Ascending aorta (tissue), 2 donors: ENCODE data around the gene MNAT1. TPM values are rescaled to one million over a fixed set of nuclear protein-coding genes. Genes with fewer than 3 reads are reported as not detected.

Source experiments
- DNase-seq, 2 donors: peaks; one replicate each; pipeline ENCODE4 v3.0.0-alpha.2; 2019; ENCODE audit warnings: low spot score in 2 of 2
- H3K27ac ChIP-seq, 2 donors: fragments of 200-600 bp; sonication (generic); one replicate each; pipeline ENCODE4 v1.5.1; 2016 to 2017; ENCODE audit warnings: mild to moderate bottlenecking in 1 of 2
- H3K27me3 ChIP-seq: fragments of 200-600 bp; sonication (generic); one replicate; pipeline ENCODE4 v1.5.1; 2017
- H3K36me3 ChIP-seq, 2 donors: fragments of 200-600 bp; sonication (generic); one replicate each; pipeline ENCODE4 v1.5.1; 2016
- H3K4me1 ChIP-seq, 2 donors: fragments of 200-600 bp; sonication (generic); one replicate each; pipeline ENCODE4 v1.5.1; 2016 to 2017; ENCODE audit warnings: mild to moderate bottlenecking in 1 of 2
- H3K4me3 ChIP-seq, 2 donors: fragments of 200-600 bp; sonication (generic); one replicate each; pipeline ENCODE4 v1.5.1; 2016 to 2017; ENCODE audit warnings: mild to moderate bottlenecking in 1 of 2
- H3K9me3 ChIP-seq, 2 donors: fragments of 200-600 bp; sonication (generic); one replicate each; pipeline ENCODE4 v1.5.1; 2016
- CTCF ChIP-seq, 3 experiments: fragments of 200-600 bp in 2 of 3; fragments of 450-650 bp in 1 of 3; sonication (generic) in 2 of 3; IDR thresholded peaks; one replicate each; pipeline ENCODE4 v1.5.1; 2016 to 2019; ENCODE audit warnings: antibody characterized with exemption in 3 of 3, mild to moderate bottlenecking in 1 of 3, moderate library complexity in 1 of 3
- intact Hi-C: fragments of 100-400 bp; cut with DNase I; formaldehyde crosslinking; loops from one replicate; pipeline ENCODE4 v1.15.1; 2023
- total RNA-seq: library from RNA; depleted of rRNA; stranded (reverse); fragments of >200 nt; gene quantifications from one replicate; pipeline ENCODE4 v1.1.0, GENCODE V29; 2016

Gene MNAT1
- total RNA-seq, 1 donor from 2014 or later = 37.5 TPM

- Histone ChIP-seq H3K4me1 (no peaks in the 10 kb centered on the region), H3K36me3 (no peaks in the 10 kb centered on the region), H3K27ac (no peak overlapping the region), H3K9me3 (peaks cover 0 to 20% of the 10 kb centered on the region in 2 donors), H3K27me3 (no peaks in the 10 kb centered on the region), H3K4me3 (no peak overlapping the region)
- intact Hi-C loops = no loop called here
- TF ChIP-seq CTCF (IDR thresholded peaks at IDR 0.05) = no peak
- DNase-seq = no peak
Observed at GRCh38 chr14:60705100-60705499, 29.5 kb upstream of the MNAT1 start.

- no peaks in the 10 kb centered on the region for H3K27me3 ChIP-seq
- no peaks in the 10 kb centered on the region for H3K36me3 ChIP-seq
- no peak overlapping the region for H3K27ac ChIP-seq
- no peak for TF ChIP-seq CTCF (IDR thresholded peaks at IDR 0.05)
- no peak overlapping the region for H3K4me3 ChIP-seq
- intact Hi-C loops = no loop called here
- DNase-seq = no peak
- H3K9me3 ChIP-seq = no peaks in the 10 kb centered on the region
- no peaks in the 10 kb centered on the region for H3K4me1 ChIP-seq
Observed at GRCh38 chr14:60707858-60708257, 26.7 kb upstream of the MNAT1 start.

- no peaks in the 10 kb centered on the region for H3K4me1 ChIP-seq
- TF ChIP-seq CTCF (IDR thresholded peaks at IDR 0.05) = no peak
- intact Hi-C loops = no loop called here
- H3K27ac ChIP-seq = no peak overlapping the region
- no peaks in the 10 kb centered on the region for H3K9me3 ChIP-seq
- H3K36me3 ChIP-seq = peaks cover 0 to 5% of the 10 kb centered on the region in 2 donors
- H3K4me3 ChIP-seq = no peak overlapping the region
- no peak for DNase-seq
- H3K27me3 ChIP-seq = no peaks in the 10 kb centered on the region
Observed at GRCh38 chr14:60710494-60710893, 24.1 kb upstream of the MNAT1 start.

- Histone ChIP-seq H3K4me3 (no peak overlapping the region), H3K36me3 (peaks cover 0 to 5% of the 10 kb centered on the region in 2 donors), H3K9me3 (no peaks in the 10 kb centered on the region), H3K27ac (no peak overlapping the region), H3K27me3 (no peaks in the 10 kb centered on the region), H3K4me1 (no peaks in the 10 kb centered on the region)
- no peak for DNase-seq
- no peak for TF ChIP-seq CTCF (IDR thresholded peaks at IDR 0.05)
- intact Hi-C loops = no loop called here
Observed at GRCh38 chr14:60713513-60713912, 21.0 kb upstream of the MNAT1 start.

- intact Hi-C loops = loop anchor here (5.0 kb wide), 2 partner anchors 57 to 63 kb away; no protein-coding TSS in a partner anchor
- TF ChIP-seq CTCF (IDR thresholded peaks at IDR 0.05) = no peak
- no peaks in the 10 kb centered on the region for H3K4me1 ChIP-seq
- DNase-seq = no peak
- H3K36me3 ChIP-seq = no peaks in the 10 kb centered on the region
- H3K27ac ChIP-seq = no peak overlapping the region
- H3K9me3 ChIP-seq = no peaks in the 10 kb centered on the region
- H3K27me3 ChIP-seq = no peaks in the 10 kb centered on the region
- H3K4me3 ChIP-seq = no peak overlapping the region
Observed at GRCh38 chr14:60720391-60720790, 14.2 kb upstream of the MNAT1 start.

GRCh38 chr14:60720962-60721325 lies 13.6 kb upstream of the MNAT1 start:
- intact Hi-C loops = loop anchor here (5.0 kb wide), 2 partner anchors 56 to 64 kb away; no protein-coding TSS in a partner anchor
- Histone ChIP-seq H3K27ac (peak overlapping the region; percentile 2 to 46), H3K4me3 (peak overlapping the region; percentile 75 to 76), H3K4me1 (no peaks in the 10 kb centered on the region), H3K9me3 (no peaks in the 10 kb centered on the region), H3K36me3 (no peaks in the 10 kb centered on the region), H3K27me3 (no peaks in the 10 kb centered on the region)
- DNase-seq = no peak
- no peak for TF ChIP-seq CTCF (IDR thresholded peaks at IDR 0.05)
